Hindlimb muscle (tissue), 1 donor: ENCODE data around the gene ADAMTS17. TPM values are rescaled to one million over a fixed set of nuclear protein-coding genes. Genes with fewer than 3 reads are reported as not detected.

ENCODE experiments used
- DNase-seq: peaks from one replicate; pipeline ENCODE4 v3.0.0-alpha.2; 2013
- polyA plus RNA-seq: library from polyadenylated mRNA; unstranded; fragments of 120-200 nt; gene quantifications from one replicate; pipeline ENCODE4 v1.2.1, GENCODE V29; 2013; ENCODE audit not compliant: insufficient read length

The ADAMTS17 gene
- polyA plus RNA-seq, 1 donor, result 4.4 TPM

- no peak for DNase-seq
Measured at GRCh38 chr15:100247228-100248225, 94.2 kb downstream of the ADAMTS17 start.

GRCh38 chr15:100245855-100246254, 95.9 kb downstream of the ADAMTS17 start:
- no peak for DNase-seq

DNA sequence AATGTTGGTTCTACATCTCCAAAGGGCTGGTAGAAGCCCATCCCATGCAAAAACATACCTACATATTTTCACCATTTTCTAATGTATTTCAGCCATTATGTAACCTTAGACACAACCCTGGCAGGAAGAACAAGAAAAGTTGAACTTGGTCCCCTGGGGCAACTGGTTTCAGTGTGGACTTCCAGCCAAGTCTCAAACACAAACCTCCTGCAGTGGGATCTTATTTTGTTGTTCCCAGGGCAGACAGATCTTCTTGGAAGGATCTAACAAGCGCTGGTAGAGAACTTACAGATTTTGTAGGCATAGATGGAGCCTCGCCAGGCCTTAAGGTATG, 96.3 kb downstream of the ADAMTS17 start:
- no peak for DNase-seq

GRCh38 chr15:100244796-100245486, 96.8 kb downstream of the ADAMTS17 start:
- DNase-seq, result no peak

- no peak for DNase-seq
Measured at GRCh38 chr15:100242989-100243388, 98.8 kb downstream of the ADAMTS17 start.

DNA sequence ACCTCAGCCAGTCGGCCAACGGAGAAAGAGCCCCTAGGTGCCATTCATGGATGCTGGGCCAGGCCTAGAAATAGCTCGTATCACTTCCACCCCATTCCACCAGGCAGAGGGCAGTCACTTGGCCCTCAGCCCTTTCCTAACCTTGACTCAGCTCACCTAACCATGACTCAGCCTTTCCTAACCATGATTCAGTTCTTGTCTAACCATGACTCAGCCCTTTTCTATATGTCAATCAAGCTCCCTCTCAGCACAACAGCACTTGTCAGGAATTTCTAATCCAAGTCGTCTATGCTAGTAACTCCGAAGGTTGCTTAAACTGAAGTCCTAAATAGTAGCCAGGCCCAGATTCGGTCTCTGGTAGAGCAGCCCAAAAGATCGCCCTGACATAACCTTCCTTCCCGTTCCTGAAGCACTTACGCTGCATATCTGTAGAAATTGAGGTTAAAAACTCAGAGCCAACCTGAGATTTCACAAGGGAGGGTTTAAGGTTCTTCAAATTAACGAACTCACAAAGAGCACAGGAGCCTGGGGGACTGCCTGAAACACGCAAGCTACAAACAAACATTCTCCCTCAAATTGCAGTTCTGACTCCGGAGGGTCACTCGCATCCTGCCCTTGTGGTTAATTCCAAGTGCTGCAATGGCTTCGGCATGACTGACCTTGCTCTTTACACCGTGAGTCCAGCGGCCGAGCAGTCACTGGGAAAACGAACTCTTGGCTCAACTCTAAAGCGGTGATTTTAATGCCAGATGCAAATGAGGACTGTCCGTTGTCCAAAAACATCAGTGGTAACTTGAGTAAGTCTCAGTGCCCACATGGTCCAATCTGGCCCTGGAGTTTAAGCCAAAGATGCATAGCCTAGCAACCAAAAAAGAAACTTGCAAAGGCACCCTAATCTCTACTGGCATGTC, 99.9 kb downstream of the ADAMTS17 start:
- DNase-seq, result no peak

DNA sequence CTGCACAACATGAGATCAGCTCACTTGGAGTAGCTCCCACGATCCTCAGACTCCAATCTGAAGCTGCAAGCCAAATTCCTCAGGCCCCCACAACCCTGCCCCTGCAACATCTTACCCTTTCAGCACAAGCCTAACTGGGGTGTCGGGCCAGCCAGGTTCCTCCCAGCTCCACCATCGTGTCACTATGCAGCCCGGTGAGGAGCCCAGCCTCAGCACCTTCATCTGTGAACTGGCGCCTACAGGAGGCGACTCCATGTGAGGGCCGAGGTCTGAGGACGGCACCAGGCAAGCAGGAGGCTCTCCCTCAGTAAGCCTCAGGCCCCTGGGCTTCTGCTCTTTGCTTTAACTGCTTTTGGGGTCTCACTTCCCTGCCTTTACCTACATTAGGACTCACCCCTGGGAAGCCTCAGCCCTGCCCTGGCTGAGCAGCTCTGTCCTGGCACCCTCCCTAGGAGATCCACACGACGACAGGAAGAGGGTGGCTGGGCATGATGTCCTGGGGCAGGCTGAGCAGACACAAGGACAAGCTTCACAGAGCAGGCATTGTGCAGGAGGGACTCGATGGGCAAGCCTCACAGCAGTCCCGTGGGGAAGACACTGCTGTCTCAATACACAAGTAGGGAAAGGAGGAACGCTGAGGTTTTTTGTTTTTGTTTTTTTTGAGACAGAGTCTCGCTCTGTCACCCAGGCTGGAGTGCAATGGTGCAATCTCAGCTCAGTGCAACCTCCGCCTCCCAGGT, 104.6 kb downstream of the ADAMTS17 start:
- DNase-seq, result no peak

- DNase-seq, result no peak
Measured at GRCh38 chr15:100235030-100235617, 106.7 kb downstream of the ADAMTS17 start.

- DNase-seq, result peak; percentile 67
Measured at GRCh38 chr15:100234158-100235029, 107.4 kb downstream of the ADAMTS17 start.

GRCh38 chr15:100230784-100231183, 111.0 kb downstream of the ADAMTS17 start:
- DNase-seq, result no peak

GRCh38 chr15:100229181-100230163, 112.3 kb downstream of the ADAMTS17 start:
- no peak for DNase-seq

GRCh38 chr15:100227781-100228180, 114.0 kb downstream of the ADAMTS17 start:
- no peak for DNase-seq

DNA sequence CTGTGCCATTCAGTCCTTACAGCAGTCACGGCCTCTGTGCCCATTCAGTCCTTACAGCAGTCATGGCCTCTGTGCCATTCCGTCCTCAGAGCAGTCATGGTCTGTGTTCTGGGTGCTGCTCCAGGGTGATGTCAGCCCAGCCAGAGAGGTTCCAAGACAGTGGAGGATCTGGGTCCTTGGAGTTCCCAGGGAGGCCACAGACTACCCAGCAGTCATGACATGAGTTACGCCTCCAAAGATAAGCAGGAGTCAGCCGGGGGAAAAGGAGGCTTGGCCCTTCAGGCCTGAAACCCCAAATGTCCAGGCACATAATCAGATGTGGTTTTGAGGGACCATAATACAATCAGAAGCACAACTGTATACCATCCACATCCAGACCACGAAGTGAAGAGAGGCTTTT, 115.7 kb downstream of the ADAMTS17 start:
- DNase-seq, result no peak

DNA sequence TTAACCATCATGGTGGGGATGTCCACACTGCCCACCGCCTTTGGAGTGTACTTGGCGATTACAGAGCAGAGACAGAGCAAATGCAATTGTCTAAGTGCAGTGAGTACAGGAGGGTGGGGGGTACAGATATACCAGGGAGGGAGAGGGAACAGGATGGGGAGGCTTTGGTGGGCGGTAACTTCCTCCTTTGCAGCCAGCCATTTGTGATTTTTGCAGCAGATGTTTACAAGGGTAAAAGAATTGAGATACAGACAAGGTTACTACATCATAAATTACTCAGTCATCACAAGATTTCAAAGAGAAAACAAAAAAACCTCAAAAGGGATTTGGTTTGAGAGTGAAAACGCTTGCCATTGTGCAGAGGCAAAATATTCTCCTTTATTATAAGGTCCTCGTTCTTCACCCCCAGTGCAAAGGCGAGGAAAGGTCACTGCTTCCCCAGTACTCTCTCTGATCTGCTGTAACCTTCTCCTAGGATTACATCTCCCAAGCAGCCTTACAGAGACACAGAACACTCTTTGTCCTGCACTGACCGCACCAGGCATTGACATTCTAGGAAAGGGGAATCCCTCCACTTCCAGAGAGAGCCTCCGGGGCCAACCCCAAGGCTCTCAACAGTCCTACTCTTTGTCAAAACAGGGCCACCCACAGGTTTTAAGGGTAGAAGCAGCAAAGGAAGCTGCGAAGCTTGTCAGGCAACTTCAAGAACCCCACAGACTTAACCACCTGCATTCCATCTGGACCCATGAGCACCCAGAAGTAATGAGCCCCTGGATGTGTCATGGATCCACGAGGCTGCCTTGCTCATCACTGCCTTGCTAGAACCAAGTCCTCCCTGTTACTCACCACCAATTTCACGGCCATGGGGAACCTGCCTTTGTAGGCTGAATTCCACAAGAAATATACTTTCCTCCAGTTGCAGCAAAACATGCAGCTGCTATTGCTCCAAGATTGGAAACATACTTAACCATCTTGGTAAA, 117.3 kb downstream of the ADAMTS17 start:
- no peak for DNase-seq

DNA sequence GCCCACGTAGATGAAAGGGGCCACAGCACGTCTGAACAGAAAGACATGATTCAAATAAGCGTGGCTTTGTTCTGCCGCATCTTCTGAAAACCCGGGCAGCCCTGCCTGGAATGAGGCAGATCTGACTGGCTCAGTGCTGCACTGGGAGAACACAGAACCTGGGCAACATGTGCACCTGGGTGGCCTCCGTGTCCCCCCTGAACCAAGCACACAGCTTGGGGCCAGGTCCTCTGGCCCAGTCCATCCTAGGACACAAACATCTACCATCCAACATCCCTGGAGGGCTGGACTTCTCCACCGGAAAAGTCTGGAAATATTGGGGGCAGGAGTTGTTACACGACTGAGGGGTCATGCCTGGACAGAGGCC, 119.4 kb downstream of the ADAMTS17 start:
- DNase-seq, result no peak

GRCh38 chr15:100221471-100222348, 120.1 kb downstream of the ADAMTS17 start:
- peak; percentile 28 for DNase-seq
